Measurements from ENCODE around the gene TMEM181.
"Not testable (repeated sequence)": the region's sequence is repeated elsewhere in the genome, so short reads cannot be mapped to it uniquely, and the experiment has no call there.

The TMEM181 gene

DNA sequence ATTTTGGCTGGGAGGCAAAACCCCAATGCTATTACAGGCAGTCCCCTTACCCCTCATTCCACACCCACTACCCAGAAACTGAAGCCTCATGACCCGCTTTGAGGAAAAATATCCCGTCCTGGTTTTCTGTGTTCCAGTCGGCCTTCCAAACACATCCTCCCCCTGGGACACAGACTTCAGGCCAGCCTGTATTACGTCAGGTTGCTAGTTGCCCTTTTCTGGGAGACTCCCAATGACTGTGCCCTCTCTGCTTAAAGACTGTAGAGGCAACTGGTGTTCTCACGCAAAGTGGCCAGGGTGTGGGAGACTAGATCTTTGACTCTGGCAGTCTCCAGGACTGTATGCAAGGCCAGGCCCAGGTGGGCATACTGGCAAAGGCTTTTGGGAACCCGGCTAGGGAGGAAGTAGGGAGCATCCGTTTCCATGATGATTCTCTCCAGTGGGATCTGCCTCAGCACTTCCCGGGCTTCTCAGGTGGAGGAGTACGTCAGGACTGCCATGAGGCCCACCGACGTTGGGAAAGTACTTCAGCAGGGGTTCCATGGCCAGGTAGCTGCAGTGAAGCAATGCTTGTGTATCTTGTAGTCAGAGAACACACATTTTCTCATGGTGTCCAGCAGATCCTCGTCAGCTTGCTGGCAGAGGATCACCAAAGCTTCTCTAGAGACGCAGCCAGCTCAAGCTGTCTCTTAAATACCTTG is 49.7 kb downstream of the TMEM181 start:
- no peak overlapping the region for H3K4me3 ChIP-seq (ENCODE audit: control insufficient read depth, low read depth, low read length)
- no peak for DNase-seq (ENCODE audit: low read depth)
- TF ChIP-seq, protein P1, sequence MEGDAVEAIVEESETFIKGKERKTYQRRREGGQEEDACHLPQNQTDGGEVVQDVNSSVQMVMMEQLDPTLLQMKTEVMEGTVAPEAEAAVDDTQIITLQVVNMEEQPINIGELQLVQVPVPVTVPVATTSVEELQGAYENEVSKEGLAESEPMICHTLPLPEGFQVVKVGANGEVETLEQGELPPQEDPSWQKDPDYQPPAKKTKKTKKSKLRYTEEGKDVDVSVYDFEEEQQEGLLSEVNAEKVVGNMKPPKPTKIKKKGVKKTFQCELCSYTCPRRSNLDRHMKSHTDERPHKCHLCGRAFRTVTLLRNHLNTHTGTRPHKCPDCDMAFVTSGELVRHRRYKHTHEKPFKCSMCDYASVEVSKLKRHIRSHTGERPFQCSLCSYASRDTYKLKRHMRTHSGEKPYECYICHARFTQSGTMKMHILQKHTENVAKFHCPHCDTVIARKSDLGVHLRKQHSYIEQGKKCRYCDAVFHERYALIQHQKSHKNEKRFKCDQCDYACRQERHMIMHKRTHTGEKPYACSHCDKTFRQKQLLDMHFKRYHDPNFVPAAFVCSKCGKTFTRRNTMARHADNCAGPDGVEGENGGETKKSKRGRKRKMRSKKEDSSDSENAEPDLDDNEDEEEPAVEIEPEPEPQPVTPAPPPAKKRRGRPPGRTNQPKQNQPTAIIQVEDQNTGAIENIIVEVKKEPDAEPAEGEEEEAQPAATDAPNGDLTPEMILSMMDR (IDR thresholded peaks at IDR 0.05; ENCODE audit: control insufficient read depth, insufficient read depth, low read depth, low read length, missing control alignments) = no peak

DNA sequence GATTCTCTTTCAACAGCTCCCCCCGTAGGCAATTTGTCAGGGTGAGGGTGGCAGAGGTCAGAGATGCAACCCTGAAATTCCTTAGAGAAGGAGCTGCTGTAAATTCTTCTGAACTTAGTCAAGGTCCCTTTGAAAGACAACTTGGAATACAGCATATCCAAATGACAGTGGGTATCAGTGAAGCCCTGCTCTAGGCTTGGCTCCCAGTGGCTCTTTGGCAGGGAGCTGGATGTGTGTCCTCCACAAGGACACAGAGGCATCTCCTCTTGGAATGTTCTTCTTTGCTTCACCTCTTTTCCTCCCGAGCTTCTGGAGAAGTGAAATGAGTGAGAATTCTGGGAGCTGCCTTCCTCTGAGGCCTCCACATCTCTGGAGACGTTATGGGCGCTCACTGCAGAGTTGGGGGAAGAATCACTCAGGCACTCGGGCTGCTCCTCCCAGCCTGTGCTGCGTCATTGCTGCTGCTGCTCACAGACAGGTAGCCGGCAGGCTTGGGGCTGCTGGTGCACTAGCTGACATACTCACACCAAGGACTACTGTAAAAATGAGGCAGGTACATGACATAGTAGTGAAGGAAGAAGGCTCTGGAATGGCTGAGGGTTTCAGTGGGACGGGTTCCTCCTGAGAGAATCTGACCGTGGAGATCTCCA is 50.6 kb downstream of the TMEM181 start:
- TF ChIP-seq, protein P1 (IDR thresholded peaks at IDR 0.05; ENCODE audit: control insufficient read depth, insufficient read depth, low read depth, low read length, missing control alignments) = no peak
- DNase-seq (ENCODE audit: low read depth) = no peak
- no peak overlapping the region for H3K4me3 ChIP-seq (ENCODE audit: control insufficient read depth, low read depth, low read length)

DNA sequence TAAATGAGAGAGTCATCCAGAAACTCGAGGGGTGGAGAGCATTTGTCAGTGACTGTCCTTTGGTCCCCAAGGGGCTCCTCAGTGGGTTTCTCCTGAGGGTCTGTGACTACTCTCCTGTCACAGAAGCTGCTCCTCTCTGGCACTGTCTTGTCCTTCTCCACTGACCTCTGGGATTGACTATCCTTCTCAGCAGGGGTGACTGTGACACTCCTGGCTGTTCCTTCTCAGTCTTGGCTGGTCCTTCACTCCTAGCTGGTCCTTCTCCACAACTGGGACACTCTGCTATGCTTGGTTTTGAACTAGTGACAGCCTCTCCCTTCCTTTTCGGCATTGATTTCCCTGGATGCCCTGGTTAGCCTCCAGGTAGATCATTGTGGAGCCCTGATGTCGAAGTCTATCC is 51.1 kb downstream of the TMEM181 start:
- H3K4me3 ChIP-seq (ENCODE audit: control insufficient read depth, low read depth, low read length) = no peak overlapping the region
- no peak for DNase-seq (ENCODE audit: low read depth)
- TF ChIP-seq, protein P1 (IDR thresholded peaks at IDR 0.05; ENCODE audit: control insufficient read depth, insufficient read depth, low read depth, low read length, missing control alignments) = no peak

DNA sequence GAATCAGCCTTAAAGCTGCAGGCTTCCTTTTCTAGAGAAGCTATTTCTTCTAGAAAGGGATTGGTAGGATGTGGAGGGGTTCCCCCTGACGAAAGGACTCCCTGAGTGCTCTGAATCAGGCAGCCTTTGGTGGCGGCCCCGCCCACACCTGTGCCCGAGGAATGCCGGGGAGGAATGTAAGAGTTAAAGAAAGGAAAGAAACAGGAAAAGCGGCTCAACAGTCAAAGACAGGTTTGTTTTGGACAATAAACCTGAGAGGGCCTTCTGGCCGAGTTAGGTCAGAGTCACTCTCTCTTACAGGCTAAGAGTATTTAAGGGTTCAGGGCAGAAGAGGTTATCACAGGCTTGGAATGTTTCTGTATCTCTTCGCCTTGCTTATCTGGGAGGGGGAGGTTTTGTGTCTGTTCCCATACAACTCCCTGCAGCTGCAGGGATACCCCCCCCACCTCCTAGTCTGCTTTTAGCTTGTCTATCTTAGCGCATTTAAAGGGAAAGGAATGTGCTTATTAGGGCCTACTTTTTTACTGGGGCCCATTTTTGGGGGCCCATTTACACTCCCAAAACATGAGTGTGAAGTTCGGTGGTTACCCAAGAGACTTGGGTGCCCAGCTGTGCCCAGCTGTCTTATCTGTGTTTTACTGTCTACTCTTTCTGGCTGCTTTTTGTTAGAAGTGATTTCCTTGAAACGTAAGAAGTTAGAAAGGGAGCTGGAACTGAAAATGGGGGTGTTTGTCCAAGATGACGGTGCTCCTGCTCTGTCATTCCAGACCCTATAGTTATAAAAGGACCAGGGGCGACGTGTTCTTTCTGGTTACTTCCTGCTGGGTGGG is 51.9 kb downstream of the TMEM181 start:
- no peak overlapping the region for H3K4me3 ChIP-seq (ENCODE audit: control insufficient read depth, low read depth, low read length)
- TF ChIP-seq, protein P1 (IDR thresholded peaks at IDR 0.05; ENCODE audit: control insufficient read depth, insufficient read depth, low read depth, low read length, missing control alignments) = no peak
- no peak for DNase-seq (ENCODE audit: low read depth)

DNA sequence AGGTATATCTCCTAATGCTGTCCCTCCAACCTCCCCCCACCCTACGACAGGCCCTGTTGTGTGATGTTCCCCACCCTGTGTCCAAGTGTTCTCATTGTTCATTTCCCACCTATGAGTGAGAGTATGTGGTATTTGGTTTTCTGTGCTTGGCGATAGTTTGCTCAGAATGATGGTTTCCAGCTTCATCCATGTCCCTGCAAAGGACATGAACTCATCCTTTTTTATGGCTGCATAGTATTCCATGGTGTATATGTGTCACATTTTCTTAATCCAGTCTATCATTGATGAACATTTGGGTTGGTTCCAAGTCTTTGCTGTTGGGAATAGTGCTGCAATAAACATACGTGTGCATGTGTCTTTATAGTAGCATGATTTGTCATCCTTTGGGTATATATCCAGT is 54.7 kb downstream of the TMEM181 start:
- not testable (repeated sequence) for H3K4me3 ChIP-seq (ENCODE audit: control insufficient read depth, low read depth, low read length); DNase-seq (ENCODE audit: low read depth)

DNA sequence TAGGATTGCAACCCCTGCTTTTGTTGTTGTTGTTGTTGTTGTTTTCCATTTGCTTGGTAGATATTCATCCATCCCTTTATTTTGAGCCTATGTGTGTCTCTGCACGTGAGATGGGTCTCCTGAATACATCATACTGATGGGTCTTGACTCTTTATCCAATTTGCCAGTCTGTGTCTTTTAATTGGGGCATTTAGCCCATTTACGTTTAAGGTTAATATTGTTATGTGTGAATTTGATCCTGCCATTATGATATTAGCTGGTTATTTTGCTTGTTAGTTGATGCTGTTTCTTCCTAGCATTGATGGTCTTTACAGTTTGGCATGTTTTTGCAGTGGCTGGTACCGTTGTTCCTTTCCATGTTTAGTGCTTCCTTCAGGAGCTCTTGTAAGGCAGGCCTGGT is 58.4 kb downstream of the TMEM181 start:
- not testable (repeated sequence) for H3K4me3 ChIP-seq (ENCODE audit: control insufficient read depth, low read depth, low read length); DNase-seq (ENCODE audit: low read depth)

DNA sequence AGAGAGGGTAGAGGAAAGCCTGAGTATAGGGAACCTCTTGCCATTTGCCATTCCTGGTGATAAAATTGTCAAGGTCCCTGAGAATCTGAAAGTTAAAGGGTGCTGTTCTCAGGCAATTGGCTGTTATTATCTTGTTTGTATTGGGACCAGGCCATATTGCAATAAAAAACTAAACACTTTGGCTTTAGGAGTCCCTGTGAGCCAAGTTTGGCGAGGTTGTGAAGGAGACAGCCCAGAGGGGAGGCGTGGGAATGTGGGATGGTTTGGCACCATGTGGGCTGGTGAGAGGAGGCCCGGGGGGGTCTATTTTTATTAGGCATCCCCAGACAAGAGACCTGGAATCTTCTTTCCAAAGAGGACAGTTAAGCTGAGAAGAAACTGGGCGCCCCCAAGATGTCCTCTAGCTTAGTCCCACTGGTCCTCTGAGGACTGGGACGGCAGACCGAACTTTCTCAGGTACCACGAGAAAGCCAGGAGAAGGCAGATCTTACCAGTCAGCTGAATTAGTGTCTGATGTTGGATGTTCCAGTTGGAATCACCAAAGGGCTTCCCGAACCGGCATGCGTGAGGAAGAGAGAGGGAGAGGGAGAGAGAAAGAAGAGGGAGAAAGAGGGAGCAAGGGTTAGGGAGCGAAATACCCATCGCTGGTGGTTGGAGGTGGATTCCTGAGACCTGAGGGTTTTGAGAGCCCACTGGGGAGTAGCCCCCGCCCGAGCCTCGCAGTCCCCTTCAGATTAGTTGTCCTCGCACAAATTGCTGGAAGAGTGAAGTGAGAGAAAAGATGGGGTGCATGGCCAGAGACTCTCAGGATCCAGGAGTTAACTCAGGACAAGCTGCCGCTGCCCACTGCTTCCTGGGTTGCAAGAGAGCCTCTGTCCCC is 60.3 kb downstream of the TMEM181 start:
- no peak overlapping the region for H3K4me3 ChIP-seq (ENCODE audit: control insufficient read depth, low read depth, low read length)
- no peak for DNase-seq (ENCODE audit: low read depth)
- TF ChIP-seq, protein P1 (IDR thresholded peaks at IDR 0.05; ENCODE audit: control insufficient read depth, insufficient read depth, low read depth, low read length, missing control alignments) = no peak
